Loucy (cell line): ENCODE data around the gene MYL11.

ENCODE experiments used
- H2AFZ ChIP-seq: fragments of 200-600 bp; sonication (generic); 2 replicates; pipeline ENCODE4 v1.6.0; 2016; ENCODE audit warnings: antibody characterized with exemption, mild to moderate bottlenecking, low read length, moderate library complexity
- H3F3A ChIP-seq: fragments of 200-600 bp; 2 replicates; pipeline ENCODE4 v1.6.0; 2016; ENCODE audit warnings: antibody characterized with exemption, low read depth, mild to moderate bottlenecking
- H3K27me3 ChIP-seq: fragments of 200-600 bp; sonication (generic); 2 replicates; pipeline ENCODE4 v1.6.1; 2014; ENCODE audit warnings: low read length, mild to moderate bottlenecking; ENCODE audit not compliant: insufficient read depth, poor library complexity, severe bottlenecking
- H3K36me3 ChIP-seq: fragments of 200-600 bp; sonication (generic); 2 replicates; pipeline ENCODE4 v1.6.1; 2016; ENCODE audit warnings: low read length; ENCODE audit not compliant: insufficient read depth
- H3K4me1 ChIP-seq: fragments of 200-600 bp; sonication (generic); 2 replicates; pipeline ENCODE4 v1.5.1; 2014; ENCODE audit warnings: low read length, mild to moderate bottlenecking; ENCODE audit not compliant: insufficient read depth, poor library complexity, severe bottlenecking
- H3K4me2 ChIP-seq: fragments of 200-600 bp; sonication (generic); 2 replicates; pipeline ENCODE4 v1.6.0; 2014; ENCODE audit warnings: antibody characterized with exemption, low read length, low read depth, mild to moderate bottlenecking; ENCODE audit not compliant: poor library complexity, severe bottlenecking
- H3K4me3 ChIP-seq: fragments of 200-600 bp; sonication (generic); 2 replicates; pipeline ENCODE4 v1.5.1; 2014; ENCODE audit warnings: low read length, mild to moderate bottlenecking, mixed read lengths; ENCODE audit not compliant: poor library complexity, severe bottlenecking
- H3K79me2 ChIP-seq: fragments of 200-600 bp; sonication (generic); 2 replicates; pipeline ENCODE4 v1.6.1; 2014; ENCODE audit warnings: low read length; ENCODE audit not compliant: insufficient read depth
- H3K9ac ChIP-seq: fragments of 200-600 bp; sonication (generic); 2 replicates; pipeline ENCODE4 v1.6.0; 2014; ENCODE audit warnings: mild to moderate bottlenecking, low read depth, low read length, moderate library complexity; ENCODE audit not compliant: poor library complexity, severe bottlenecking
- H3K9me2 ChIP-seq: fragments of 200-600 bp; sonication (generic); replicated peaks from 2 replicates; pipeline ENCODE4 v1.6.1; 2016; ENCODE audit warnings: low read depth, low read length, mixed read lengths
- H3K9me3 ChIP-seq: fragments of 200-600 bp; sonication (generic); 2 replicates; pipeline ENCODE4 v1.6.1; 2014; ENCODE audit warnings: mild to moderate bottlenecking, antibody characterized with exemption, low read length, low read depth; ENCODE audit not compliant: insufficient read depth
- H4K20me1 ChIP-seq: fragments of 200-600 bp; sonication (generic); 2 replicates; pipeline ENCODE4 v1.6.0; 2014; ENCODE audit warnings: antibody characterized with exemption, low read length, mild to moderate bottlenecking; ENCODE audit not compliant: insufficient read depth, poor library complexity, severe bottlenecking
- EZH2phosphoT487 ChIP-seq: fragments of 200-600 bp; IDR thresholded peaks from 2 replicates; pipeline ENCODE4 v1.6.1; 2018; ENCODE audit warnings: antibody characterized with exemption, mild to moderate bottlenecking, moderate library complexity, borderline replicate concordance
- TF ChIP-seq, protein P1 (sequence below): fragments of 200-600 bp; sonication (generic); conservative IDR thresholded peaks from 2 replicates; pipeline ENCODE4 v1.5.1; 2014; ENCODE audit warnings: mild to moderate bottlenecking, antibody characterized with exemption, low read length

The MYL11 gene

DNA sequence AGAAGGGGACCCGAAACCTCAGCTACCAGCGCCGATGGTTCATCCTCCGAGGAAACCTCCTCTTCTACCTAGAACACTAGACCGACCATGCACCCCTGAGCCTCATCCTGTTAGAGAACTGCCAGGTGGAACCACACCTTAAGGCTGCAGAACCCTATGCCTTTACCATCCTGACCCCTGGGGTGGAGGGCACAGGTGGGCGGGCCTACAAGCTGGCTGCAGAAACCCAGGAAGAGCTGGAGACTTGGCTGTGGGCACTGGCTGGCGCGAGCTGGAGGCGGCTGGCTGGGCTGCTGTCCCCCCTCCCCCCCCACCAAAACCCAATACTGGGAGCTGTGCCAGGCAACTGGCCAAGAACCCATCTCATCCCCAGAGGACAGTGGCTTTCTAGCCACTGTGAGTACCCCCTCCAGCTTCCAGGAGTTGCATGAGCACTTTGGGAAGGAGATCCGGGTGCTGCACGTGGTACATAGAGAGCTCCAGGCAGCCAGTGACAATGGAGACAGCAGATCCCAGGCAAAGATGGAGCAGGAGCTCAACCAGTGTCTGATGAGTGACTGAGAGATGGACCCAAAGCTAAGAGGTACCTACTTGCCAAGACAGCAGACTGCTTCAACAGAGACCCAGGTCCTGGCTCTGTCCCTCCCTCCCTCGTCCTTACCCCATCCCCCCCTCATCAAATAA, 18.1 kb upstream of the MYL11 start:
- TF ChIP-seq, protein P1, sequence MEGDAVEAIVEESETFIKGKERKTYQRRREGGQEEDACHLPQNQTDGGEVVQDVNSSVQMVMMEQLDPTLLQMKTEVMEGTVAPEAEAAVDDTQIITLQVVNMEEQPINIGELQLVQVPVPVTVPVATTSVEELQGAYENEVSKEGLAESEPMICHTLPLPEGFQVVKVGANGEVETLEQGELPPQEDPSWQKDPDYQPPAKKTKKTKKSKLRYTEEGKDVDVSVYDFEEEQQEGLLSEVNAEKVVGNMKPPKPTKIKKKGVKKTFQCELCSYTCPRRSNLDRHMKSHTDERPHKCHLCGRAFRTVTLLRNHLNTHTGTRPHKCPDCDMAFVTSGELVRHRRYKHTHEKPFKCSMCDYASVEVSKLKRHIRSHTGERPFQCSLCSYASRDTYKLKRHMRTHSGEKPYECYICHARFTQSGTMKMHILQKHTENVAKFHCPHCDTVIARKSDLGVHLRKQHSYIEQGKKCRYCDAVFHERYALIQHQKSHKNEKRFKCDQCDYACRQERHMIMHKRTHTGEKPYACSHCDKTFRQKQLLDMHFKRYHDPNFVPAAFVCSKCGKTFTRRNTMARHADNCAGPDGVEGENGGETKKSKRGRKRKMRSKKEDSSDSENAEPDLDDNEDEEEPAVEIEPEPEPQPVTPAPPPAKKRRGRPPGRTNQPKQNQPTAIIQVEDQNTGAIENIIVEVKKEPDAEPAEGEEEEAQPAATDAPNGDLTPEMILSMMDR, result no peak
- TF ChIP-seq EZH2phosphoT487, result no peak
- peak overlapping the region; percentile 90 for H3K4me3 ChIP-seq
- H3K79me2 ChIP-seq, result peaks cover 80% of the 10 kb centered on the region
- H4K20me1 ChIP-seq, result peaks cover 12% of the 10 kb centered on the region
- peak overlapping the region; percentile 92 for H3K4me2 ChIP-seq
- no peaks in the 10 kb centered on the region for H3K9me2 ChIP-seq
- H3K36me3 ChIP-seq, result peaks cover 42% of the 10 kb centered on the region; the same call in 1 of the 2 replicates
- H3K9ac ChIP-seq, result peak overlapping the region; percentile 88
- H3K4me1 ChIP-seq, result peaks cover 18% of the 10 kb centered on the region
- H3K27me3 ChIP-seq, result no peaks in the 10 kb centered on the region
- no peaks in the 10 kb centered on the region for H3K9me3 ChIP-seq
- H2AFZ ChIP-seq, result no peak overlapping the region
- H3F3A ChIP-seq, result no peaks in the 10 kb centered on the region

DNA sequence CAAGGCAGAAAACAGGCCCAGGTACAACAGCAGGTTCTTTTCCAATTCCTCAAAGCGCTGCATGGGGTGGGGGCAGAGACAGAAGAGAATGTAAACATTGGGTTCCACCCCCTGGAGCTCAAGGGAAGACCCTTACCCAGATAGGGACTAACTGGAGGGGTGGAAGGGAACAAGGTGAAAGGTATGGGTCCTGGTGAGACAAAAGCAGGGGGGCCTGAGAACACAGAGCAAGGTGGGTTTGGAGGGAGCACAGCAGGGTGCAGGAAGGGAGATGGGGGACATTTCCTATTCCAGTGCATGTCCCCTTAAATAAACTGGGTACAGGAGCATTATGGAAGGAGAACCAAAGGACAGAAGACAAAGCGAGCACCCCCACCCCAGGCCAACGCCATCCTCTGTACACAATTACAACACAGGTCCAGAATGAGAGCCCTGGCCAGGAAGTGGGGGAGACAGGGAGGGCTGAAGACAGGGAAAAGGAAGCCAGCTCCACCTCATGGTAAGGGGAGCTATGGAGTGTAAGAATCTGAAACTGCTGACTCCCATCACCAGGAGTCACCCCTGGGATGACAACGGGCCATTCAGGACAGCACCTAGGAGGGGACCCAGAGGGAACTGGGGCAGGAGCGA, 17.4 kb upstream of the MYL11 start:
- peak overlapping the region; percentile 88 for H3K9ac ChIP-seq
- peak overlapping the region; percentile 92 for H3K4me2 ChIP-seq
- no peaks in the 10 kb centered on the region for H3K9me3 ChIP-seq
- peaks cover 40% of the 10 kb centered on the region; the same call in 1 of the 2 replicates for H3K36me3 ChIP-seq
- H3K4me3 ChIP-seq, result peak overlapping the region; percentile 90
- H3K4me1 ChIP-seq, result peaks cover 18% of the 10 kb centered on the region
- peaks cover 76% of the 10 kb centered on the region for H3K79me2 ChIP-seq
- H3F3A ChIP-seq, result no peaks in the 10 kb centered on the region
- no peak overlapping the region for H2AFZ ChIP-seq
- no peaks in the 10 kb centered on the region for H3K27me3 ChIP-seq
- H3K9me2 ChIP-seq, result no peaks in the 10 kb centered on the region
- TF ChIP-seq, protein P1, result no peak
- TF ChIP-seq EZH2phosphoT487, result no peak
- H4K20me1 ChIP-seq, result peaks cover 12% of the 10 kb centered on the region

DNA sequence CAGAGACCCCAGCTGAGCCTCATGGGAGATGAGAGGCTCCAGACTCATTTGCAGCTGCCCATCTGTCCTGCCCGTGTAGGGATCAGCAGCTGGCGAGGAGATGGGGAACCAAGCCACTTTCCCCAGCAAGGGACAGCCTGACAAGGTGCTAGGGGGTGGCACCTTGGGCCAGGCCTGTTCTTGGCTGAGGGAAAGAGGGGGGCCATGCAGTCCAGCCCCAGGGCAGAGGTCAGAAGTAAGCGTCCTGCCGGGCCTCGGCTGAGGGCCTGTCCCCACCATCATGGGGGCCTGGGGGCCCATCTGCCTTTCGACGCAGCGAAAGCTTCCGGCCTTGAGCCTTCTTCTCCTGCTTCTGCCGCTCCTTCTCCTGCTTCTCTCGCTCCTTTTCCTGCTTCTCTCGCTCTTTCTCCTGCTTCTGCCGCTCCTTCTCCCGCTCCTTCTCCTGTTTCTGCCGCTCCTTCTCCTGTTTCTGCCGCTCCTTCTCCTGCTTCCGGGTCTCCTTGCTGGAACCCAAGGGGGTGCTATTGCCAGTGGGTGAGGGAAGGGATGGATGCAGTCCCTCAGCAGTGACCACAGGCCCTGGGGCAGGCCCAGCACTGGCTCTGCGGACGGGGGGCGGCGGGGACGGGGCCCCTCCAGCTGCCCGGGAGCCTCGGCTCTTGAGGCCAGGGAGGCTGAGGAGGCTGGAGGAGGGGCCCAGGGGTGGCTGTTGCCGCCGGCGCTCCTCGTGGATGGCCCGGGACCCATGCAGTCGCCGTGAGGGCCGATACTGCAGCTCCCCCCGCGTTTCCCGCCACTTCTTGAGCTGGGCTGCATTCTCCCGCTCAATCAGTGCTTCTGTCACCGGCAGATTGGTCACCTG, 16.7 kb upstream of the MYL11 start:
- Histone ChIP-seq H3K4me1 (peaks cover 18% of the 10 kb centered on the region), H3K9me3 (no peaks in the 10 kb centered on the region), H3K36me3 (peaks cover 37% of the 10 kb centered on the region; the same call in 1 of the 2 replicates), H3F3A (no peaks in the 10 kb centered on the region), H3K9me2 (no peaks in the 10 kb centered on the region), H3K9ac (no peak overlapping the region), H3K4me2 (no peak overlapping the region), H4K20me1 (peaks cover 12% of the 10 kb centered on the region), H2AFZ (no peak overlapping the region), H3K4me3 (no peak overlapping the region), H3K27me3 (no peaks in the 10 kb centered on the region), H3K79me2 (peaks cover 76% of the 10 kb centered on the region)
- TF ChIP-seq, protein P1, result no peak
- TF ChIP-seq EZH2phosphoT487, result no peak
